A673 (cell line): ENCODE data around the gene BICD2. TPM values are rescaled to one million over a fixed set of nuclear protein-coding genes. Genes with fewer than 3 reads are reported as not detected.

Source experiments
- BruUV-seq: library from RNA; stranded (reverse); fragments of 400-500 nt; replicated peaks from 2 replicates; lab custom pipeline; 2021; lab: Mats Ljungman, UMichigan
- CTCF ChIA-PET: fragments of 300-600 bp; sonication (Branson Sonifier 250); formaldehyde crosslinking; loops from one replicate; lab custom pipeline; 2022; ENCODE audit warnings: antibody characterized with exemption; lab: Charles Lee
- POLR2A ChIA-PET: fragments of 300-600 bp; sonication (Branson Sonifier 250); formaldehyde crosslinking; loops from one replicate; lab custom pipeline; 2022; ENCODE audit warnings: antibody characterized with exemption; ENCODE audit not compliant: low non-redundant PET; lab: Charles Lee
- DNase-seq: peaks from one replicate; pipeline ENCODE4 v3.0.0-alpha.2; 2015; ENCODE audit warnings: low spot score
- H3K27ac ChIP-seq: fragments of 200-600 bp; sonication (generic); 2 replicates; pipeline ENCODE4 v1.5.1; 2016; ENCODE audit warnings: mixed run types, low read depth, mild to moderate bottlenecking, mixed read lengths, antibody characterized with exemption, low read length; ENCODE audit not compliant: poor library complexity, severe bottlenecking
- H3K27me3 ChIP-seq: fragments of 200-600 bp; sonication (generic); replicated peaks from 2 replicates; pipeline ENCODE4 v1.6.1; 2017; ENCODE audit warnings: mixed run types, low read depth, mild to moderate bottlenecking, mixed read lengths, antibody characterized with exemption, low read length; ENCODE audit not compliant: insufficient read depth, poor library complexity
- H3K36me3 ChIP-seq: fragments of 200-600 bp; sonication (generic); 2 replicates; pipeline ENCODE4 v1.6.1; 2016; ENCODE audit warnings: mixed run types, mild to moderate bottlenecking, mixed read lengths, antibody characterized with exemption, low read length; ENCODE audit not compliant: insufficient read depth, poor library complexity, severe bottlenecking
- H3K4me1 ChIP-seq: fragments of 200-600 bp; sonication (generic); 2 replicates; pipeline ENCODE4 v1.6.1; 2017; ENCODE audit warnings: mixed run types, mild to moderate bottlenecking, mixed read lengths, antibody characterized with exemption, low read length; ENCODE audit not compliant: insufficient read depth, poor library complexity, severe bottlenecking
- H3K4me3 ChIP-seq: fragments of 200-600 bp; sonication (generic); 2 replicates; pipeline ENCODE4 v1.5.1; 2016; ENCODE audit warnings: low read depth, mixed run types, mild to moderate bottlenecking, mixed read lengths, low read length; ENCODE audit not compliant: poor library complexity, severe bottlenecking
- H3K9me3 ChIP-seq: fragments of 200-600 bp; sonication (generic); 2 replicates; pipeline ENCODE4 v1.6.1; 2016; ENCODE audit warnings: mixed run types, low read depth, mild to moderate bottlenecking, mixed read lengths, antibody characterized with exemption, low read length; ENCODE audit not compliant: poor library complexity, severe bottlenecking
- EZH2 ChIP-seq: fragments of 200-600 bp; sonication (generic); IDR thresholded peaks from 2 replicates; pipeline ENCODE4 v1.6.1; 2017; ENCODE audit warnings: borderline replicate concordance, low read depth, mild to moderate bottlenecking, mixed read lengths, antibody characterized with exemption, low read length; ENCODE audit not compliant: poor library complexity, severe bottlenecking
- intact Hi-C: fragments of 100-400 bp; cut with micrococcal nuclease; formaldehyde crosslinking; loops from one replicate; pipeline ENCODE4 v1.10.0; 2022; ENCODE audit not compliant: unreplicated experiment
- total RNA-seq: library from RNA; stranded (reverse); gene quantifications from 2 replicates; pipeline ENCODE4 v1.2.3, GENCODE V29; 2021
- TF ChIP-seq, protein P1 (sequence below): fragments of 300-800, 200-600 bp; sonication (generic); conservative IDR thresholded peaks from 2 replicates; pipeline ENCODE4 v1.5.1; 2017; ENCODE audit warnings: low read depth, mild to moderate bottlenecking, antibody characterized with exemption, low read length, moderate library complexity, mixed read lengths

BICD2 gene
- total RNA-seq, 1 experiment from 2014 or later: 47.8 TPM

DNA sequence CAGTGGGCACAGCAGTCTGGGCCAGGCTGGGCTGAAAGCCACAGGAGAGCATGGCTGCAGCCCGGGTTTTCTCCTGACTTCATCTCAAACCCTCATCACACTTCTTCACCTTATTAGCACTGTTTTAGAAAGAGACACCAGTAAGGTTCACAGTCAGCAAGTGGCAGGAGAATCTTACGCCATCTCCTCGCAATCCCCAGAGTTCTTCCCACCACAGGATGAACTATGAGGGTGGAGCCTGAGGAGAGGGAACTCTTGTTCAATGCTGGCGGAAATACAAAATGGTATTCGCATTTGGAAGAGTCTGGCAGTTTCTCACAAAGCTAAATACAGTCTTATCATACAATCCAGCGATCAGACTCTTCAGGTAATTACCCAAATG, 14.7 kb downstream of the BICD2 start:
- Histone ChIP-seq H3K9me3 (no peaks in the 10 kb centered on the region), H3K27me3 (no peaks in the 10 kb centered on the region), H3K4me1 (peaks cover 23% of the 10 kb centered on the region), H3K36me3 (no peaks in the 10 kb centered on the region), H3K4me3 (no peak overlapping the region), H3K27ac (no peak overlapping the region)
- no peak for DNase-seq
- CTCF ChIA-PET: no interaction called here
- BruUV-seq: no TSS peak
- POLR2A ChIA-PET: no interaction called here
- no peak for TF ChIP-seq EZH2
- TF ChIP-seq, protein P1, sequence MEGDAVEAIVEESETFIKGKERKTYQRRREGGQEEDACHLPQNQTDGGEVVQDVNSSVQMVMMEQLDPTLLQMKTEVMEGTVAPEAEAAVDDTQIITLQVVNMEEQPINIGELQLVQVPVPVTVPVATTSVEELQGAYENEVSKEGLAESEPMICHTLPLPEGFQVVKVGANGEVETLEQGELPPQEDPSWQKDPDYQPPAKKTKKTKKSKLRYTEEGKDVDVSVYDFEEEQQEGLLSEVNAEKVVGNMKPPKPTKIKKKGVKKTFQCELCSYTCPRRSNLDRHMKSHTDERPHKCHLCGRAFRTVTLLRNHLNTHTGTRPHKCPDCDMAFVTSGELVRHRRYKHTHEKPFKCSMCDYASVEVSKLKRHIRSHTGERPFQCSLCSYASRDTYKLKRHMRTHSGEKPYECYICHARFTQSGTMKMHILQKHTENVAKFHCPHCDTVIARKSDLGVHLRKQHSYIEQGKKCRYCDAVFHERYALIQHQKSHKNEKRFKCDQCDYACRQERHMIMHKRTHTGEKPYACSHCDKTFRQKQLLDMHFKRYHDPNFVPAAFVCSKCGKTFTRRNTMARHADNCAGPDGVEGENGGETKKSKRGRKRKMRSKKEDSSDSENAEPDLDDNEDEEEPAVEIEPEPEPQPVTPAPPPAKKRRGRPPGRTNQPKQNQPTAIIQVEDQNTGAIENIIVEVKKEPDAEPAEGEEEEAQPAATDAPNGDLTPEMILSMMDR: no peak
- intact Hi-C loops: no loop called here

DNA sequence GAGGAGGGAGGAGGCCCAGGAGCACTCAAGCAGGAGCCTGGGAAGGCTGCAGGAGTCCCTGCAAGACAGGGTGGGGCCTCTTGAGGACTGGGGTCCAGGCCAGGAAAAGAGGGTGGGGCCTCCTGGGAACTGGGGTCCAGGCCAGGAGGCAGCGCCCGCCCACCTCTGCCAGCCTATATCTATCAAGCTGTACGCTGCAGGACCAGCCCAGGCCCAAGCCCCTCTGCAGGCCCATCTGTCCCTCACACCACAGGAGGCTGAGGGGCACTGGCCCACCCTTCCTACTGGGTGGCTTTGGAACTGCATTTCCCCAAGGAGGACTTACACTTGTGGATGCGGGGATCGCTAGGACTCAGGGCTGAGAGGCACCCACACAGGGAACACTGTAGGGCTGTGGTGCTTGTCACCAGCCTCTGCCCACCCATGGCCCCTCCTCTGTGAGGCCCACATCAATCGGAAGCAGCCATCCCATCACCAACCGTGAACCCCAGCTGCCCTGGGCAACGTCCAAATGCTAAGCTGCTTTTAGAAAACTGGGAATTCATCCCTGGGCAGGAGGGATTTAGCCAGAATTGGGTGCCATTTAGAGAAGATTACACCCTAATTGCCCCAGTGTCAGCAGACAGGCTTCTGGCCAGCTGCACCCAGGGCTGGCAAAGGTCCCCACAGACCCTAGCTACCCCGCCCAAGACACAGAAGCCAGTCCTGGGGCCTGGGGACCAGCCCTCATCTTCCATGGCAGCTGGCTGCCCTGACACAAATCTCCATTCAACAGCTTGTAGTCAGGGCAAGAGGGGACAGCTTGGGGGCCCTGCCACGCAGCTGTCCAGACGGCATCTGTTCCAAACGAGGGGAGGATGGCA, 15.3 kb downstream of the BICD2 start:
- TF ChIP-seq, protein P1: no peak
- TF ChIP-seq EZH2: no peak
- CTCF ChIA-PET: no interaction called here

DNA sequence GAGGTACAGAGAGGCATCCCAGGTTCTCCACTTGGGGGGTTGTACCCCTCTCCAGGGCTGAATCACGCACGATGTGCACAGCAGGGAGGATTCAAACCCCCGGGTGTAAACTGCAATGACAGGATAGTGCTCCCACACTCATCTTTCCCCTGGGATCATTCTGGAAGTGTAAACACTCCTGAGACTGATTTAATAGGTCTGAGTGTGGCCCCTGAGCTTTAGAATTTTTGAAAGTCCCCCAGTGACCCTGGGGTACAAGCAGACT, 16.5 kb downstream of the BICD2 start:
- Histone ChIP-seq H3K36me3 (no peaks in the 10 kb centered on the region), H3K27me3 (no peaks in the 10 kb centered on the region), H3K27ac (no peak overlapping the region), H3K4me1 (peaks cover 23% of the 10 kb centered on the region), H3K4me3 (no peak overlapping the region), H3K9me3 (no peaks in the 10 kb centered on the region)
- DNase-seq: no peak
- CTCF ChIA-PET: no interaction called here
- no TSS peak for BruUV-seq
- TF ChIP-seq, protein P1: no peak
- no peak for TF ChIP-seq EZH2
- intact Hi-C loops: no loop called here
- POLR2A ChIA-PET: no interaction called here

More for the DNA sequence above, 15.3 kb downstream of the BICD2 start:
- no TSS peak for BruUV-seq
- Histone ChIP-seq H3K9me3 (no peaks in the 10 kb centered on the region), H3K4me1 (peaks cover 23% of the 10 kb centered on the region), H3K36me3 (no peaks in the 10 kb centered on the region), H3K27me3 (no peaks in the 10 kb centered on the region), H3K27ac (no peak overlapping the region), H3K4me3 (no peak overlapping the region)
- intact Hi-C loops: no loop called here
- POLR2A ChIA-PET: no interaction called here
- no peak for DNase-seq
